HCT116 (cell line): ENCODE data around the gene ACRBP. TPM values are rescaled to one million over a fixed set of nuclear protein-coding genes. Genes with fewer than 3 reads are reported as not detected.

Experiments used
- ATAC-seq: fragments of 200-7000 bp; cut with Tn5 transposase; 2 replicates; pipeline ENCODE4 v1.9.1; 2020; ENCODE audit warnings: mild to moderate bottlenecking, moderate library complexity
- BruUV-seq: library from RNA; stranded (reverse); fragments of 400-500 nt; replicated peaks from 2 replicates; lab custom pipeline; 2021; lab: Mats Ljungman, UMichigan
- CTCF ChIA-PET: fragments of 300-600 bp; sonication (Branson Sonifier 250); formaldehyde crosslinking; loops from one replicate; lab custom pipeline; 2021; ENCODE audit warnings: antibody characterized with exemption; lab: Charles Lee
- POLR2A ChIA-PET: fragments of 300-600, 350-600 bp; sonication (Branson Sonifier 250); formaldehyde crosslinking; loops from one replicate; lab custom pipeline; 2021; ENCODE audit warnings: antibody characterized with exemption; lab: Charles Lee
- RAD21 ChIA-PET, 2 experiments: fragments of 300-600 bp; sonication (Branson Sonifier 250); formaldehyde crosslinking; loops; one replicate each; lab custom pipeline; 2023; ENCODE audit warnings: low total read pairs in 2 of 2; ENCODE audit not compliant: uncharacterized antibody in 2 of 2, unreplicated experiment in 2 of 2, low non-redundant PET in 1 of 2; lab: Charles Lee
- DNase-seq: peaks from one replicate; pipeline ENCODE4 v3.0.0-alpha.2; 2010; ENCODE audit warnings: low read depth, low spot score
- H2AFZ ChIP-seq: fragments of 200-600 bp; shearing (Covaris generic), sonication (generic); 2 replicates; pipeline ENCODE4 v1.6.1; 2017; ENCODE audit warnings: low read depth, mixed run types, mixed read lengths, antibody characterized with exemption, low read length; ENCODE audit not compliant: poor library complexity, severe bottlenecking
- H3K27ac ChIP-seq: 2 replicates; pipeline ENCODE4 v1.5.1; 2012; ENCODE audit warnings: low read depth, low read length
- H3K27me3 ChIP-seq: fragments of 200-600 bp; sonication (generic); 2 replicates; pipeline ENCODE4 v1.6.1; 2016; ENCODE audit warnings: mixed run types, low read length, mixed read lengths; ENCODE audit not compliant: insufficient read depth
- H3K36me3 ChIP-seq, 2 experiments: fragments of 200-500 bp in 1 of 2; fragments of 200-600 bp in 1 of 2; sonication (Bioruptor generic) in 1 of 2; sonication (generic) in 1 of 2; 2 replicates each; pipeline versions ENCODE4 v1.5.1 to v1.6.1; 2014 to 2016; ENCODE audit warnings: low read length in 2 of 2, inconsistent platforms in 1 of 2, mixed read lengths in 1 of 2, mixed run types in 1 of 2; ENCODE audit not compliant: insufficient read depth in 2 of 2, control insufficient read depth in 1 of 2
- H3K4me1 ChIP-seq, 2 experiments: fragments of 200-600 bp in 1 of 2; sonication (generic) in 1 of 2; 2 replicates each; pipeline versions ENCODE4 v1.5.1 to v1.6.1; 2012 to 2017; ENCODE audit warnings: low read length in 2 of 2, inconsistent platforms in 1 of 2, mild to moderate bottlenecking in 1 of 2, mixed read lengths in 1 of 2, mixed run types in 1 of 2, moderate library complexity in 1 of 2; ENCODE audit not compliant: insufficient read depth in 2 of 2, control insufficient read depth in 1 of 2
- H3K4me2 ChIP-seq: fragments of 200-600 bp; sonication (generic); 2 replicates; pipeline ENCODE4 v1.6.1; 2017; ENCODE audit warnings: mixed run types, low read length, mixed read lengths
- H3K4me3 ChIP-seq, 2 experiments: fragments of 200-600 bp in 1 of 2; sonication (generic) in 1 of 2; replicated peaks in 1 of 2; 2 replicates each; pipeline ENCODE4 v1.5.1; 2011 to 2016; ENCODE audit warnings: low read length in 2 of 2, control low read depth in 1 of 2, low read depth in 1 of 2, mild to moderate bottlenecking in 1 of 2, mixed read lengths in 1 of 2, mixed run types in 1 of 2
- H3K79me2 ChIP-seq: fragments of 200-600 bp; sonication (generic); 2 replicates; pipeline ENCODE4 v1.6.1; 2017; ENCODE audit warnings: mild to moderate bottlenecking, mixed run types, low read length, moderate library complexity, mixed read lengths; ENCODE audit not compliant: insufficient read depth
- H3K9ac ChIP-seq: fragments of 200-600 bp; sonication (generic); 2 replicates; pipeline ENCODE4 v1.6.1; 2016; ENCODE audit warnings: low read length, mixed read lengths
- H3K9me2 ChIP-seq: fragments of 200-600 bp; sonication (generic), shearing (Covaris generic); 2 replicates; pipeline ENCODE4 v1.6.1; 2017; ENCODE audit warnings: mixed run types, mild to moderate bottlenecking, moderate library complexity; ENCODE audit not compliant: insufficient read depth
- H3K9me3 ChIP-seq, 2 experiments: fragments of 200-500 bp in 1 of 2; fragments of 200-600 bp in 1 of 2; sonication (Bioruptor generic) in 1 of 2; sonication (generic) in 1 of 2; 2 replicates each; pipeline ENCODE4 v1.6.1; 2014 to 2017; ENCODE audit warnings: low read length in 2 of 2, mixed read lengths in 2 of 2, inconsistent platforms in 1 of 2, low read depth in 1 of 2, mild to moderate bottlenecking in 1 of 2, mixed run types in 1 of 2, moderate library complexity in 1 of 2; ENCODE audit not compliant: control insufficient read depth in 1 of 2, insufficient read depth in 1 of 2
- H4K20me1 ChIP-seq: fragments of 200-600 bp; sonication (generic), shearing (Covaris generic); 2 replicates; pipeline ENCODE4 v1.6.1; 2017; ENCODE audit warnings: mixed run types, mild to moderate bottlenecking, moderate library complexity; ENCODE audit not compliant: insufficient read depth
- CBX3 ChIP-seq: IDR thresholded peaks from 2 replicates; pipeline ENCODE4 v1.6.1; 2012; ENCODE audit warnings: low read depth
- CEBPB ChIP-seq: IDR thresholded peaks from 2 replicates; pipeline ENCODE4 v1.6.1; 2012; ENCODE audit warnings: low read depth
- EGR1 ChIP-seq: IDR thresholded peaks from 2 replicates; pipeline ENCODE4 v1.6.1; 2012; ENCODE audit warnings: low read depth
- ELF1 ChIP-seq: IDR thresholded peaks from 2 replicates; pipeline ENCODE4 v1.6.1; 2012; ENCODE audit warnings: low read depth, borderline replicate concordance
- POLR2A ChIP-seq: IDR thresholded peaks from 2 replicates; pipeline ENCODE4 v1.7.0; 2011; ENCODE audit warnings: borderline replicate concordance; ENCODE audit not compliant: insufficient read depth, insufficient read length; ENCODE audit errors: extremely low read depth
- POLR2AphosphoS5 ChIP-seq: IDR thresholded peaks from 2 replicates; pipeline ENCODE4 v1.6.1; 2011; ENCODE audit warnings: mild to moderate bottlenecking, low read depth, low read length, moderate library complexity
- SRF ChIP-seq: IDR thresholded peaks from 2 replicates; pipeline ENCODE4 v1.6.1; 2012; ENCODE audit warnings: low read depth
- ZNF274 ChIP-seq: fragments of 200-500 bp; sonication (Bioruptor generic); IDR thresholded peaks from 2 replicates; pipeline ENCODE4 v1.6.1; 2014; ENCODE audit warnings: mild to moderate bottlenecking, low read depth, low read length, inconsistent platforms
- intact Hi-C: fragments of 100-400 bp; cut with micrococcal nuclease; formaldehyde crosslinking; loops from 2 replicates; pipeline ENCODE4 v1.10.0; 2022
- total RNA-seq: library from RNA; stranded (reverse); gene quantifications from one replicate; pipeline ENCODE4 v1.2.1, GENCODE V29; 2021; ENCODE audit not compliant: unreplicated experiment
- TF ChIP-seq, protein P1 (sequence below), 3 experiments: fragments of 200-600 bp in 1 of 3; sonication (generic) in 1 of 3; IDR thresholded peaks in 2 of 3; conservative IDR thresholded peaks in 1 of 3; 2 replicates each; pipeline ENCODE4 v1.5.1; 2012 to 2017; ENCODE audit warnings: low read depth in 2 of 3, low read length in 2 of 3, antibody characterized with exemption in 1 of 3, borderline replicate concordance in 1 of 3, control low read depth in 1 of 3, mild to moderate bottlenecking in 1 of 3, mixed read lengths in 1 of 3, mixed run types in 1 of 3, moderate library complexity in 1 of 3; ENCODE audit not compliant: insufficient read depth in 1 of 3
- TF ChIP-seq, protein P2 (sequence below): IDR thresholded peaks from 2 replicates; pipeline ENCODE4 v1.6.1; 2012
- TF ChIP-seq, protein P3 (sequence below): IDR thresholded peaks from 2 replicates; pipeline ENCODE4 v1.6.1; 2012; ENCODE audit warnings: low read depth
- TF ChIP-seq, protein P4 (sequence below): IDR thresholded peaks from 2 replicates; pipeline ENCODE4 v1.6.1; 2011; ENCODE audit warnings: mild to moderate bottlenecking, low read length, moderate library complexity; ENCODE audit not compliant: insufficient replicate concordance; ENCODE audit errors: extremely low read depth

ACRBP gene
- total RNA-seq, 1 experiment from 2014 or later = 1.0 TPM

DNA sequence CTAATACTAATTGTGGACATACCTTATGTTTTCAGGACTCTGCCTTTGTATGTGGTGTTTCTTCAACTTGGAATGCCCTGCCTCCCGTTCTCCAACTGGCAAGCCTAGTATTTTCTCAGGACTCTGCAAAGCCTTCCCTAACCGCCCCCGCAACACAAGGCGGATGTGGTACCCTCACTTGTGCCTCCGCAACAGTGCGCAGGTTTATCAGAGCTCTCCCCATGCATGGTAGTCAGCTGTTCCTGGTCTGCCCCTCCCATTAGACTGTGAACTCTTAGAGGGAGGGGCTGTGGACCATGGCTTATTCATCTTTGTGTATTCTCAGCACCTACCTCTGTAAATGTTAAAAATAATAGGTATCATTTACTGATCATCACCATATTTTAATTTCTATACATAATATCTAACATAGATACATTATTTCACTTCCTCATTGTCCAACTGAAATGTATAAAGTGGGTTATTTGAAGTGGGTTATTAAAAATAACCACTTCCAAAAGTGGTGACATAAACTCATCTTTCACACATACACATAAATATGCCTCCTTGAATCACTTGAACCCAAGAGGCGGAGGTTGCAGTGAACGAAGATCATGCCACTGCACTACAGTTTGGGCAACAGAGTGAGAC lies 20.5 kb downstream of the ACRBP start:
- Histone ChIP-seq H3K27ac (no peak overlapping the region), H3K4me3 (no peak overlapping the region), H3K4me1 (peaks cover 10 to 13% of the 10 kb centered on the region in 2 experiments; a peak in 3 of 4 replicates), H2AFZ (no peak overlapping the region), H3K9ac (no peak overlapping the region), H3K9me3 (no peaks in the 10 kb centered on the region), H3K36me3 (no peaks in the 10 kb centered on the region), H4K20me1 (no peaks in the 10 kb centered on the region), H3K79me2 (no peaks in the 10 kb centered on the region), H3K4me2 (no peak overlapping the region), H3K27me3 (no peaks in the 10 kb centered on the region), H3K9me2 (no peaks in the 10 kb centered on the region)
- TF ChIP-seq POLR2A = no peak
- TF ChIP-seq ZNF274 = no peak
- TF ChIP-seq POLR2AphosphoS5 = no peak
- RAD21 ChIA-PET = no interaction called here
- no peak for DNase-seq
- ATAC-seq = no peak
- intact Hi-C loops = no loop called here
- CTCF ChIA-PET = no interaction called here
- no TSS peak for BruUV-seq
- POLR2A ChIA-PET = no interaction called here

DNA sequence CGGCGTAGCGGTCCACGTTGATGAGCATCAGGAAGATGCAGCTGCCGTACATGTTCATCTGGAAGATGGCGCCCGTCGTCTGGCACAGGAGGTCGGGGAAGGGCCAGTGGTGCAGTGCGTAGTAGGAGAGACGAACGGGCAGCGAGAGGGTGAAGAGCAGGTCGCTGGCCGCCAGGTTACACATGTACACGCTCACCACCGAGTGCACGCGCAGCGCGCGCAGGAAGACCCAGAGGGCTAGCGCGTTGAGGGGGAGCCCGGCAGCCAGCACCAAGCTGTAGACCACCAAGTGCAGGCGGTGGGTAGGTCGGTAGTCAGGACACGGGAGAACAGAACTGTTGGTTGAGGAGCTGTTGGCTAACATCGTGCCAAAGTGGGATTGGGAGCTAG lies 26.4 kb downstream of the ACRBP start:
- Histone ChIP-seq H3K4me2 (no peak overlapping the region), H3K27me3 (no peaks in the 10 kb centered on the region), H3K9me2 (no peaks in the 10 kb centered on the region), H3K79me2 (no peaks in the 10 kb centered on the region), H3K4me3 (no peak overlapping the region), H3K27ac (no peak overlapping the region), H3K9ac (no peak overlapping the region), H4K20me1 (no peaks in the 10 kb centered on the region), H3K9me3 (no peaks in the 10 kb centered on the region), H3K36me3 (no peaks in the 10 kb centered on the region), H2AFZ (no peak overlapping the region), H3K4me1 (peaks cover 9 to 18% of the 10 kb centered on the region in 2 experiments; a peak in 3 of 4 replicates)
- ChIA-PET RAD21 (no interaction called here), POLR2A (no interaction called here), CTCF (no interaction called here)
- DNase-seq = no peak
- BruUV-seq = no TSS peak
- ATAC-seq = no peak
- intact Hi-C loops = no loop called here
- TF ChIP-seq SRF = no peak
- no peak for TF ChIP-seq EGR1
- no peak for TF ChIP-seq ELF1
- TF ChIP-seq CBX3 = no peak
- no peak for TF ChIP-seq CEBPB
- TF ChIP-seq, protein P1, sequence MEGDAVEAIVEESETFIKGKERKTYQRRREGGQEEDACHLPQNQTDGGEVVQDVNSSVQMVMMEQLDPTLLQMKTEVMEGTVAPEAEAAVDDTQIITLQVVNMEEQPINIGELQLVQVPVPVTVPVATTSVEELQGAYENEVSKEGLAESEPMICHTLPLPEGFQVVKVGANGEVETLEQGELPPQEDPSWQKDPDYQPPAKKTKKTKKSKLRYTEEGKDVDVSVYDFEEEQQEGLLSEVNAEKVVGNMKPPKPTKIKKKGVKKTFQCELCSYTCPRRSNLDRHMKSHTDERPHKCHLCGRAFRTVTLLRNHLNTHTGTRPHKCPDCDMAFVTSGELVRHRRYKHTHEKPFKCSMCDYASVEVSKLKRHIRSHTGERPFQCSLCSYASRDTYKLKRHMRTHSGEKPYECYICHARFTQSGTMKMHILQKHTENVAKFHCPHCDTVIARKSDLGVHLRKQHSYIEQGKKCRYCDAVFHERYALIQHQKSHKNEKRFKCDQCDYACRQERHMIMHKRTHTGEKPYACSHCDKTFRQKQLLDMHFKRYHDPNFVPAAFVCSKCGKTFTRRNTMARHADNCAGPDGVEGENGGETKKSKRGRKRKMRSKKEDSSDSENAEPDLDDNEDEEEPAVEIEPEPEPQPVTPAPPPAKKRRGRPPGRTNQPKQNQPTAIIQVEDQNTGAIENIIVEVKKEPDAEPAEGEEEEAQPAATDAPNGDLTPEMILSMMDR (IDR thresholded peaks at IDR 0.05 in 2 of 3, conservative IDR thresholded peaks at IDR 0.05 in 1 of 3; ENCODE audit: borderline replicate concordance in 1 of 3, insufficient read depth in 1 of 3, low read depth in 2 of 3, low read length in 2 of 3) = no peak
- TF ChIP-seq, protein P2, sequence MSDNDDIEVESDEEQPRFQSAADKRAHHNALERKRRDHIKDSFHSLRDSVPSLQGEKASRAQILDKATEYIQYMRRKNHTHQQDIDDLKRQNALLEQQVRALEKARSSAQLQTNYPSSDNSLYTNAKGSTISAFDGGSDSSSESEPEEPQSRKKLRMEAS = no peak
- TF ChIP-seq, protein P3, sequence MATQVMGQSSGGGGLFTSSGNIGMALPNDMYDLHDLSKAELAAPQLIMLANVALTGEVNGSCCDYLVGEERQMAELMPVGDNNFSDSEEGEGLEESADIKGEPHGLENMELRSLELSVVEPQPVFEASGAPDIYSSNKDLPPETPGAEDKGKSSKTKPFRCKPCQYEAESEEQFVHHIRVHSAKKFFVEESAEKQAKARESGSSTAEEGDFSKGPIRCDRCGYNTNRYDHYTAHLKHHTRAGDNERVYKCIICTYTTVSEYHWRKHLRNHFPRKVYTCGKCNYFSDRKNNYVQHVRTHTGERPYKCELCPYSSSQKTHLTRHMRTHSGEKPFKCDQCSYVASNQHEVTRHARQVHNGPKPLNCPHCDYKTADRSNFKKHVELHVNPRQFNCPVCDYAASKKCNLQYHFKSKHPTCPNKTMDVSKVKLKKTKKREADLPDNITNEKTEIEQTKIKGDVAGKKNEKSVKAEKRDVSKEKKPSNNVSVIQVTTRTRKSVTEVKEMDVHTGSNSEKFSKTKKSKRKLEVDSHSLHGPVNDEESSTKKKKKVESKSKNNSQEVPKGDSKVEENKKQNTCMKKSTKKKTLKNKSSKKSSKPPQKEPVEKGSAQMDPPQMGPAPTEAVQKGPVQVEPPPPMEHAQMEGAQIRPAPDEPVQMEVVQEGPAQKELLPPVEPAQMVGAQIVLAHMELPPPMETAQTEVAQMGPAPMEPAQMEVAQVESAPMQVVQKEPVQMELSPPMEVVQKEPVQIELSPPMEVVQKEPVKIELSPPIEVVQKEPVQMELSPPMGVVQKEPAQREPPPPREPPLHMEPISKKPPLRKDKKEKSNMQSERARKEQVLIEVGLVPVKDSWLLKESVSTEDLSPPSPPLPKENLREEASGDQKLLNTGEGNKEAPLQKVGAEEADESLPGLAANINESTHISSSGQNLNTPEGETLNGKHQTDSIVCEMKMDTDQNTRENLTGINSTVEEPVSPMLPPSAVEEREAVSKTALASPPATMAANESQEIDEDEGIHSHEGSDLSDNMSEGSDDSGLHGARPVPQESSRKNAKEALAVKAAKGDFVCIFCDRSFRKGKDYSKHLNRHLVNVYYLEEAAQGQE = no peak
- TF ChIP-seq, protein P4, sequence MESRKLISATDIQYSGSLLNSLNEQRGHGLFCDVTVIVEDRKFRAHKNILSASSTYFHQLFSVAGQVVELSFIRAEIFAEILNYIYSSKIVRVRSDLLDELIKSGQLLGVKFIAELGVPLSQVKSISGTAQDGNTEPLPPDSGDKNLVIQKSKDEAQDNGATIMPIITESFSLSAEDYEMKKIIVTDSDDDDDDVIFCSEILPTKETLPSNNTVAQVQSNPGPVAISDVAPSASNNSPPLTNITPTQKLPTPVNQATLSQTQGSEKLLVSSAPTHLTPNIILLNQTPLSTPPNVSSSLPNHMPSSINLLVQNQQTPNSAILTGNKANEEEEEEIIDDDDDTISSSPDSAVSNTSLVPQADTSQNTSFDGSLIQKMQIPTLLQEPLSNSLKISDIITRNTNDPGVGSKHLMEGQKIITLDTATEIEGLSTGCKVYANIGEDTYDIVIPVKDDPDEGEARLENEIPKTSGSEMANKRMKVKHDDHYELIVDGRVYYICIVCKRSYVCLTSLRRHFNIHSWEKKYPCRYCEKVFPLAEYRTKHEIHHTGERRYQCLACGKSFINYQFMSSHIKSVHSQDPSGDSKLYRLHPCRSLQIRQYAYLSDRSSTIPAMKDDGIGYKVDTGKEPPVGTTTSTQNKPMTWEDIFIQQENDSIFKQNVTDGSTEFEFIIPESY = no peak
